IgD-negative memory B cell (primary cell): ENCODE data around the gene LY6G6C. TPM values are rescaled to one million over a fixed set of nuclear protein-coding genes. Genes with fewer than 3 reads are reported as not detected.

Experiments used
- H3K27ac Mint-ChIP-seq, 3 donors: one replicate each; pipeline ENCODE4 v1.8.0; 2020 to 2022; ENCODE audit warnings: mild to moderate bottlenecking in 3 of 3, mixed read lengths in 3 of 3, moderate library complexity in 1 of 3
- H3K27me3 Mint-ChIP-seq: one replicate; pipeline ENCODE4 v1.8.0; 2021; ENCODE audit warnings: mixed read lengths
- H3K36me3 Mint-ChIP-seq: one replicate; pipeline ENCODE4 v1.8.0; 2020; ENCODE audit warnings: mild to moderate bottlenecking, mixed read lengths
- H3K4me1 Mint-ChIP-seq, 3 donors: one replicate each; pipeline ENCODE4 v1.8.0; 2020 to 2022; ENCODE audit warnings: mixed read lengths in 3 of 3, mild to moderate bottlenecking in 1 of 3
- H3K4me3 Mint-ChIP-seq, 4 donors: one replicate each; pipeline ENCODE4 v1.8.0; 2020 to 2022; ENCODE audit warnings: mild to moderate bottlenecking in 4 of 4, mixed read lengths in 4 of 4, moderate library complexity in 3 of 4
- H3K9me3 Mint-ChIP-seq, 3 donors: one replicate each; pipeline ENCODE4 v1.8.0; 2020 to 2021; ENCODE audit warnings: mixed read lengths in 3 of 3, mild to moderate bottlenecking in 1 of 3
- polyA plus RNA-seq: library from polyadenylated mRNA; unstranded; fragments of 300-500 nt; fragmentation: Illumina TruSeq; gene quantifications from one replicate; pipeline ENCODE4 v1.2.3, GENCODE V29; 2021

LY6G6C gene
- polyA plus RNA-seq, 1 donor from 2014 or later, result not detected

- Mint-ChIP-seq H3K27me3 (no peaks in the 10 kb centered on the region), H3K27ac (no peak overlapping the region), H3K4me1 (peaks cover 0 to 1% (median 0%) of the 10 kb centered on the region in 3 donors), H3K4me3 (no peak overlapping the region), H3K9me3 (no peaks in the 10 kb centered on the region), H3K36me3 (peaks cover 15% of the 10 kb centered on the region)
Measured at GRCh38 chr6:31758281-31758680, 36.7 kb upstream of the LY6G6C start.

GRCh38 chr6:31752739-31753319 lies 31.3 kb upstream of the LY6G6C start:
- H3K9me3 Mint-ChIP-seq, result no peaks in the 10 kb centered on the region
- H3K4me3 Mint-ChIP-seq, result no peak overlapping the region
- H3K4me1 Mint-ChIP-seq, result peaks cover 0 to under 1% (median 0%) of the 10 kb centered on the region in 3 donors
- no peak overlapping the region for H3K27ac Mint-ChIP-seq
- no peaks in the 10 kb centered on the region for H3K27me3 Mint-ChIP-seq
- peaks cover 4% of the 10 kb centered on the region for H3K36me3 Mint-ChIP-seq

- Mint-ChIP-seq H3K4me3 (no peak overlapping the region), H3K27me3 (no peaks in the 10 kb centered on the region), H3K9me3 (no peaks in the 10 kb centered on the region), H3K36me3 (peaks cover 2% of the 10 kb centered on the region), H3K27ac (no peak overlapping the region), H3K4me1 (no peaks in the 10 kb centered on the region)
Measured at GRCh38 chr6:31750411-31751022, 29.0 kb upstream of the LY6G6C start.

- peaks cover 2% of the 10 kb centered on the region for H3K36me3 Mint-ChIP-seq
- no peaks in the 10 kb centered on the region for H3K9me3 Mint-ChIP-seq
- no peak overlapping the region for H3K27ac Mint-ChIP-seq
- H3K27me3 Mint-ChIP-seq, result no peaks in the 10 kb centered on the region
- H3K4me1 Mint-ChIP-seq, result no peaks in the 10 kb centered on the region
- no peak overlapping the region for H3K4me3 Mint-ChIP-seq
Measured at GRCh38 chr6:31749301-31750036, 27.9 kb upstream of the LY6G6C start.

GRCh38 chr6:31744422-31744821 lies 22.9 kb upstream of the LY6G6C start:
- H3K27me3 Mint-ChIP-seq, result no peaks in the 10 kb centered on the region
- no peaks in the 10 kb centered on the region for H3K9me3 Mint-ChIP-seq
- peak overlapping the region in 1 of 4 donors; percentile 52 for H3K4me3 Mint-ChIP-seq
- H3K27ac Mint-ChIP-seq, result peak overlapping the region in 1 of 3 donors; percentile 79
- H3K4me1 Mint-ChIP-seq, result peaks cover 6 to 10% (median 8%) of the 10 kb centered on the region in 3 donors
- no peaks in the 10 kb centered on the region for H3K36me3 Mint-ChIP-seq

- Mint-ChIP-seq H3K9me3 (no peaks in the 10 kb centered on the region), H3K27ac (peak overlapping the region in 1 of 3 donors; percentile 56), H3K4me3 (peak overlapping the region in 3 of 4 donors; percentile 25 to 30 (median 25))
Measured at GRCh38 chr6:31742894-31743293, 21.3 kb upstream of the LY6G6C start.

GRCh38 chr6:31741815-31742214 lies 20.3 kb upstream of the LY6G6C start:
- Mint-ChIP-seq H3K4me1 (peaks cover 29 to 37% (median 31%) of the 10 kb centered on the region in 3 donors), H3K36me3 (no peaks in the 10 kb centered on the region), H3K4me3 (peak overlapping the region in 2 of 4 donors; percentile 67 to 71), H3K27me3 (no peaks in the 10 kb centered on the region), H3K27ac (no peak overlapping the region), H3K9me3 (no peaks in the 10 kb centered on the region)

More at GRCh38 chr6:31742894-31743293, 21.3 kb upstream of the LY6G6C start:
- Mint-ChIP-seq H3K4me1 (peaks cover 19 to 26% (median 23%) of the 10 kb centered on the region in 3 donors), H3K36me3 (no peaks in the 10 kb centered on the region), H3K27me3 (no peaks in the 10 kb centered on the region)

GRCh38 chr6:31740397-31741223 lies 19.1 kb upstream of the LY6G6C start:
- no peaks in the 10 kb centered on the region for H3K9me3 Mint-ChIP-seq
- H3K27me3 Mint-ChIP-seq, result no peaks in the 10 kb centered on the region
- peaks cover 32 to 39% (median 34%) of the 10 kb centered on the region in 3 donors for H3K4me1 Mint-ChIP-seq
- H3K4me3 Mint-ChIP-seq, result peak overlapping the region; percentile 93 to 98 (median 95)
- peak overlapping the region; percentile 52 to 96 (median 93) for H3K27ac Mint-ChIP-seq
- no peaks in the 10 kb centered on the region for H3K36me3 Mint-ChIP-seq

- peaks cover 32 to 39% (median 34%) of the 10 kb centered on the region in 3 donors for H3K4me1 Mint-ChIP-seq
- peak within 1 kb of the TSS; percentile 93 to 99 (median 96) for H3K4me3 Mint-ChIP-seq
Measured at GRCh38 chr6:31739639-31740396, 18.3 kb upstream of the LY6G6C start, which contains the start of gene MSH5. TSS of gene MSH5 (plus strand) at chr6:31740005. CDS start at chr6:31740467, 462 bp downstream.

GRCh38 chr6:31737991-31738979 lies 16.7 kb upstream of the LY6G6C start:
- Mint-ChIP-seq H3K27ac (peak overlapping the region; percentile 52 to 95 (median 93)), H3K4me1 (peaks cover 32 to 48% (median 43%) of the 10 kb centered on the region in 3 donors), H3K9me3 (no peaks in the 10 kb centered on the region), H3K4me3 (peak overlapping the region; percentile 93 to 99 (median 98)), H3K36me3 (no peaks in the 10 kb centered on the region), H3K27me3 (no peaks in the 10 kb centered on the region)

More at GRCh38 chr6:31739639-31740396, 18.3 kb upstream of the LY6G6C start, which contains the start of gene MSH5:
- no peaks in the 10 kb centered on the region for H3K27me3 Mint-ChIP-seq
- no peaks in the 10 kb centered on the region for H3K9me3 Mint-ChIP-seq
- H3K36me3 Mint-ChIP-seq, result no peaks in the 10 kb centered on the region
- H3K27ac Mint-ChIP-seq, result peak within 1 kb of the TSS; percentile 52 to 96 (median 93)

- no peaks in the 10 kb centered on the region for H3K27me3 Mint-ChIP-seq
- peaks cover 32 to 46% (median 46%) of the 10 kb centered on the region in 3 donors for H3K4me1 Mint-ChIP-seq
Measured at GRCh38 chr6:31737315-31737990, 15.9 kb upstream of the LY6G6C start.

GRCh38 chr6:31736768-31737314 lies 15.3 kb upstream of the LY6G6C start:
- H3K4me3 Mint-ChIP-seq, result peak overlapping the region; percentile 93 to 99 (median 98)
- peaks cover 32 to 48% (median 45%) of the 10 kb centered on the region in 3 donors for H3K4me1 Mint-ChIP-seq
- no peaks in the 10 kb centered on the region for H3K9me3 Mint-ChIP-seq
- peaks cover 3% of the 10 kb centered on the region for H3K36me3 Mint-ChIP-seq
- H3K27ac Mint-ChIP-seq, result peak overlapping the region; percentile 0 to 95 (median 93)
- H3K27me3 Mint-ChIP-seq, result no peaks in the 10 kb centered on the region

More at GRCh38 chr6:31737315-31737990, 15.9 kb upstream of the LY6G6C start:
- H3K4me3 Mint-ChIP-seq, result peak overlapping the region; percentile 93 to 99 (median 98)
- peaks cover 3% of the 10 kb centered on the region for H3K36me3 Mint-ChIP-seq
- peak overlapping the region; percentile 52 to 95 (median 93) for H3K27ac Mint-ChIP-seq
- no peaks in the 10 kb centered on the region for H3K9me3 Mint-ChIP-seq
